SK-N-MC (cell line): ENCODE measurements around the gene TUT4.

Source experiments
- DNase-seq: peaks from one replicate; pipeline ENCODE4 v3.0.0-alpha.2; 2011; ENCODE audit warnings: low read depth, low spot score
- H3K27ac ChIP-seq: fragments of 200-600 bp; sonication (generic); 2 replicates; pipeline ENCODE4 v1.5.1; 2016; ENCODE audit warnings: mixed run types
- H3K36me3 ChIP-seq: fragments of 200-600 bp; sonication (generic); 2 replicates; pipeline ENCODE4 v1.6.1; 2017; ENCODE audit warnings: antibody characterized with exemption, low read length, mixed read lengths; ENCODE audit not compliant: insufficient read depth
- H3K4me3 ChIP-seq: fragments of 200-600 bp; sonication (generic); 2 replicates; pipeline ENCODE4 v1.5.1; 2016
- H3K9ac ChIP-seq: fragments of 200-600 bp; sonication (generic); 2 replicates; pipeline ENCODE4 v1.8.0; 2017; ENCODE audit warnings: mixed run types, mixed read lengths; ENCODE audit not compliant: insufficient read length
- H3K9me3 ChIP-seq: fragments of 200-600 bp; sonication (generic); 2 replicates; pipeline ENCODE4 v1.6.1; 2017; ENCODE audit warnings: low read depth, mild to moderate bottlenecking, antibody characterized with exemption, low read length, moderate library complexity, mixed read lengths
- EZH2 ChIP-seq: fragments of 200-600 bp; sonication (generic); IDR thresholded peaks from one replicate; pipeline ENCODE4 v1.6.1; 2017; ENCODE audit warnings: antibody characterized with exemption
- FOXP2 ChIP-seq: optimal IDR thresholded peaks from 2 replicates; pipeline ENCODE3; 2011; ENCODE audit warnings: mild to moderate bottlenecking, moderate library complexity; ENCODE audit not compliant: insufficient read depth; ENCODE audit errors: extremely low read length, control extremely low read depth
- POLR2AphosphoS5 ChIP-seq: IDR thresholded peaks from 2 replicates; pipeline ENCODE4 v1.6.1; 2012; ENCODE audit warnings: mild to moderate bottlenecking, low read depth, low read length, borderline replicate concordance

TUT4 gene

DNA sequence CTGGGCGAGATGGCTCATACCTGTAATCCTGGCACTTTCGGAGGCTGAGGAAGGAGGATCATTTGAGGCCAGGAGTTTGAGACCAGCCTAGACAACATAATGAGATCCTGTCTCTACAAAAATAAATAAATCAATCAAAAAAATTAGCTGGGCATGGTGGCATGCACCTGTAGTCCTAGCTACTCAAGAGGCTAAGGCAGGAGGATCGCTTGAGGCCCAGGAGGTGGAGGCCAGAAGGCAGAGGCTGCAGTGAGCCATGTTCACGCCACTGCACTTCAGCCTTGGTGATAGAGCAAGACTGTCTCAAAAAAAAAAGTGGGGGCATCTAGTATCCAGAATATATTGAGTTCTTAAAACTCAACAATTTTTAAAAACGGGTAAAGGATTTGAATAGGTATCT is 6.0 kb downstream of the TUT4 start:
- Histone ChIP-seq H3K4me3 (no peak overlapping the region), H3K27ac (no peak overlapping the region), H3K9me3 (peaks cover 8% of the 10 kb centered on the region), H3K9ac (no peak overlapping the region), H3K36me3 (peaks cover 35% of the 10 kb centered on the region)
- DNase-seq, result no peak
- TF ChIP-seq EZH2 (no peak), POLR2AphosphoS5 (no peak), FOXP2 (no peak)

DNA sequence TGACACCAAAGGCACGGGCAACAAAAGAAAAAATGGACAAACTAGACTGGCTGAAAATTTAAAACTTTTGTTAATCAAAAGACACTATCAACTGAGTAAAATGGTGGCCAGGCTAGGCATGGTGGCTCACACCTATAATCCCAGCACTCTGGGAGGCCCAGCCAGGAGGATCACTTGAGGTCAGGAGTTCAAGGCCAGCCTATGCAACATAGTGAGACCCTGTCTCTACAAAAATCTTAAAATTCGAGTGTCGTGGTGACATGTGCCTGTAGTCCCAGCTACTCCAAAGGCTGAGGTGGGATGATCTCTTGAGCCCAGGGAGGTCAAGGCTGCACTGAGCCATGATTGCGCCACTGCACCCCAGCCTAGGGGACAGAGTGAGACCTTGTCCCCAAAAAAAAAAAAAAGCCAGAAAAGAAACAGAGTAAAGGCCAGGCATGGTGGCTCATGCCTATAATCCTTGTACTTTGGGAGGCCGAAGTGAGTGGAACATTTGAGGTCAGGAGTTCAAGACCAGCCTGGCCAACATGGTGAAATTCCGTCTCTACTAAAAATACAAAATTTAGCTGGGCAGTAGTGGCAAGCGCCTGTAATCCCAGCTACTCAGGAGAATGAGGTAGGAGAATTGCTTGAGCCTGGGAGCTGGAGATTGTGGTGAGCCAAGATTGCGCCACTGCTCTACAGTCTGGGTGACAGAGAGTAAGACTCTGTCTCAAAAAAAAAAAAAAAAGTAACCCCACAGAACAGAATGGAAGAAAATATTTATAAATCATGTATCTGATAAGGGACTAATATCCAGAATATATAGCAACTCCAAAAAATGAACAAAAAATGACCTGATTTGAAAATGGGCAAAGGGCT is 8.0 kb downstream of the TUT4 start:
- peaks cover 13% of the 10 kb centered on the region for H3K9me3 ChIP-seq
- no peak for TF ChIP-seq EZH2
- no peak for TF ChIP-seq FOXP2
- TF ChIP-seq POLR2AphosphoS5, result no peak
- no peak overlapping the region for H3K9ac ChIP-seq
- DNase-seq, result no peak
- H3K4me3 ChIP-seq, result no peak overlapping the region
- no peak overlapping the region for H3K27ac ChIP-seq
- H3K36me3 ChIP-seq, result peaks cover 40% of the 10 kb centered on the region

GRCh38 chr1:52542085-52542688 is 10.7 kb downstream of the TUT4 start:
- peaks cover 13% of the 10 kb centered on the region for H3K9me3 ChIP-seq
- no peak overlapping the region for H3K9ac ChIP-seq
- no peak overlapping the region for H3K27ac ChIP-seq
- no peak for TF ChIP-seq POLR2AphosphoS5
- peaks cover 39% of the 10 kb centered on the region for H3K36me3 ChIP-seq
- no peak for DNase-seq
- H3K4me3 ChIP-seq, result no peak overlapping the region

GRCh38 chr1:52534928-52535764 is 17.7 kb downstream of the TUT4 start:
- Histone ChIP-seq H3K4me3 (no peak overlapping the region), H3K9me3 (0 out of 2 replicates have a peak, but pooled peaks cover 11% of the 10 kb centered on the region), H3K27ac (no peak overlapping the region), H3K9ac (no peak overlapping the region), H3K36me3 (peaks cover 4% of the 10 kb centered on the region; the same call in 1 of the 2 replicates)
- TF ChIP-seq FOXP2 (no peak), EZH2 (no peak), POLR2AphosphoS5 (no peak)
- DNase-seq, result no peak

DNA sequence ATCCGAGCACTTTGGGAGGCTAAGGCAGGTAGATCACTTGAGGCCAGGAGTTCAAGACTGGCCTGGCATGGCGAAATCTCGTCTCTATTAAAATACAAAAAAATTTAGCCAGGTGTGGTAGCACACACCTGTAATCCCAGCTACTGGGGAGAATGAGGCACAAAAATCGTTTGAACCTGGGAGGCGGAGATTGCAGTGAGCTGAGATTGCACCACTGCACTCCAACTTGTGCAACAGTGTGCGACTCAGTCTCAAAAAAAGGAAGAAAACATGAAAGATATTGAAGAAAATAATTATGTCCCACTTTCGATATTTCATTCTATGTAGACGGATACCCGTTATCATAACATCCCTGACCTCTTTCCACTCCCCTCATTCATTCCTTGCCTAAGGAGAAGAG is 19.2 kb downstream of the TUT4 start:
- Histone ChIP-seq H3K27ac (no peak overlapping the region), H3K9ac (no peak overlapping the region), H3K36me3 (peaks cover 4% of the 10 kb centered on the region; the same call in 1 of the 2 replicates), H3K9me3 (0 out of 2 replicates have a peak, but pooled peaks cover 11% of the 10 kb centered on the region), H3K4me3 (no peak overlapping the region)
- TF ChIP-seq POLR2AphosphoS5 (no peak), EZH2 (no peak), FOXP2 (no peak)
- no peak for DNase-seq

DNA sequence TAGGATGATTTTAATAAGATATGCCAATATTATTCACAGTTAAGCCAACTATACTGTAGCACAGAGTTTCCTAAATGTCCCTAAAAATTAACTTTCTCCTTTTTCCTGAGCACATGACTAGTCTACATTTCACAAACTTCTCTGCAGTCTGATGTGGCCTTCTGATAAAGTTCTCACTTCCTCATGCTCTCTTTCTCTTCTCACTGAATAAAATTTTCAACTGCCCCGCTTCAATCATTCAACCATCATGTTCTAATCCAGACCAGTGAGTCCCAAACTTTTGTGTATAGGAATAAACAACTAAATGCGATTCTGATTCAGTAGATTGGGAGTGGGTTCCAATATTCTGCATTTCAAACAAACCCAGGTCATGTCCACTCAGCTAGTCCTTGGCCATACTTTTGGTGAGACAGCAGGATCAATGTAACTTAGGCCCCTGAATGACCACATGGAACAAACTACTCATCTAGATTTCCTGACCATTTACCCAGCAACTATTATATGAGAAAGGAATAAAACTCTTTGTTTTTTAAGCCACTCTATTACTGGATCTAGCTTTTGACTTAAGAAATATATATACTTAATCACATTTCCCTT is 20.1 kb downstream of the TUT4 start:
- no peak for DNase-seq
- no peak overlapping the region for H3K4me3 ChIP-seq
- TF ChIP-seq EZH2 (no peak), POLR2AphosphoS5 (no peak), FOXP2 (no peak)
- no peak overlapping the region for H3K9ac ChIP-seq
- H3K36me3 ChIP-seq, result peaks cover 5% of the 10 kb centered on the region; the same call in 1 of the 2 replicates
- no peak overlapping the region for H3K27ac ChIP-seq
- 0 out of 2 replicates have a peak, but pooled peaks cover 11% of the 10 kb centered on the region for H3K9me3 ChIP-seq

DNA sequence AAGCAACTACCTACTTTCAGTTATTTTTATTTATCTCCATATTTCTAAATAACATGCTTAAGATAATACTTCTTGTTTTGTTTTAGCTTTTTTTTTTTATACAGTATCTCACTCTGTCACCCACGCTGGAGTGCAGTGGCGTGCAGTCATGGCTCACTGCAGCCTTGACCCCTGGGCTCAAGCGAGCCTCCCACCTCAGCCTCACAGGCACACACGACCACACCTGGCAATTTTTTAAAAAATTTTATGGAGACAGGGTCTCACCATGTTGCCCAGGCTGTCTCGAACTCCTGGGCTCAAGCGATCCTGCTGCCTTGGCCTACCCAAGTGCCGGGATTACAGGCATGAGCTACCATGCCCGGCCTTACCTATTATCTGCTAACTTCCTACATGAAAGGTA is 20.6 kb downstream of the TUT4 start:
- DNase-seq, result no peak
- 0 out of 2 replicates have a peak, but pooled peaks cover 11% of the 10 kb centered on the region for H3K9me3 ChIP-seq
- no peak overlapping the region for H3K4me3 ChIP-seq
- H3K9ac ChIP-seq, result no peak overlapping the region
- no peak overlapping the region for H3K27ac ChIP-seq
- TF ChIP-seq FOXP2 (no peak), POLR2AphosphoS5 (no peak), EZH2 (no peak)
- peaks cover 8% of the 10 kb centered on the region; the same call in 1 of the 2 replicates for H3K36me3 ChIP-seq
